GM11168 (cell line): ENCODE results near the gene EIF3M.

ENCODE experiments used
- in situ Hi-C: fragments of 300-500 bp; cut with MboI; formaldehyde crosslinking; loops from one replicate; pipeline ENCODE4 v1.12.0; 2022; ENCODE audit warnings: low sequenced_read_pairs; ENCODE audit not compliant: unreplicated experiment

The EIF3M gene

GRCh38 chr11:32583459-32584271, at the start of gene EIF3M:
TSS of gene EIF3M (plus strand) at chr11:32583831. CDS start at chr11:32583888, 57 bp downstream.
- in situ Hi-C loops: no loop called here

GRCh38 chr11:32538804-32539203, 44.8 kb upstream of the EIF3M start:
- in situ Hi-C loops: no loop called here

DNA sequence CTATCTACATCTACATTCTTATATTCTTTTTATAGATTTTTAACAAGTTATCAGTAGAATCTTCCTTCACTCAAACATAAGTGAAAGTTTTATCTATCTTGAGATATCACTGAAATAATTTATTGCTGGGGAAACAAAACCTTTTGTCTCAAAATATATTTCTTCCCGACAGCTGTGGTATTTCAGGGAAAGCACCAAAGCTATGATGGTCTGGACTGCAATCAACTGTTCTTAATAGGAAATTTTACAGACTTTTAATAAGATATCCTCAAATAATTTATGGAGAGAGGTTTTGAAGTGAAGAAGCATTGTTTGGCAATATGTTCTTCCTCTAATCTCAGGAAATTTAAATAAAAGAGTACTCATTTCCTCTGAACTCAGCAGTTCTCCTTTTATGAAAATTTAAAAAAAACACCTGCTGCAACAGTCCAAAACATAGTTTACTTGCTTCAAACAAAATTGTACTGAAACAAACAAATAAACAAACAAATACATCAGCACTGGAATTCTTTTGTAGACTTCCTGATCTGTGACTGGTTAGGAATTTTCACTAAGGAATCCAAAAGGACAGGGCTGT, 33.9 kb upstream of the EIF3M start:
- in situ Hi-C loops: no loop called here

DNA sequence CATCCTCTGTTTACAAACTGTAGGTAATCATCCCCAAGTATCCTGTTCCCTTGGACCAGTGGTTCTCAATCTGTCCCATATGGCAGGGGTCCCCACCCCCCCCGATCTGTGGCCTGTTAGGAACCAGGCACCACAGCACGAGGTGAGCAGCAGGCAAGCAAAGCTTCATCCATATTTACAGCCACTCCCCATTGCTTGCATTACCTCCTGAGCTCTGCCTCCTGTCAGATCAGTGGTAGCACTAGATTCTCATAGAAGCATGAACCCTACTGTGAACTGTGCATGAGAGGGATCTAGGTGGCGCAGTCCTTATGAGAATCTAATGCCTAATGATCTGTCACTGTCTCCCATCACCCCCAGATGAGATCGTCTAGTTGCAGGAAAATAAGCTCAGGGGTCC, 33.4 kb upstream of the EIF3M start:
- in situ Hi-C loops: no loop called here

DNA sequence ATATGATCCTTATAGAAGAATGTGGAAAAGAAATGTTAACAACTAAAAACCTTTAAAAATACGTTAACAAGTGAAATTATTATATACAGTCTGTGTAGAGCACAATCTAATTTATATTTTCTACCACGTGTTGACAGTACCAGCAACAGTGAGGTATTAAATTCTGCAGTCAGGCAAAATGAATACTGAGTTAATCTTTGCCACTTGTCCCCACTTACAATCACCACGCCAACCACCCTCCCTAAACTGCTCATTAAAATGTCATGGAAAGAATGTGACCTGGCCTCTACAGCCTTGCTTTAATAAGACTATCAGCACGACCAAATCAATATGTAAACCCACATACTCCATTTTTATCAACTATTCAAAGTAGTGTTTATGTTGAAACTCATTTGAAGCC, 28.5 kb upstream of the EIF3M start:
- in situ Hi-C loops: no loop called here

GRCh38 chr11:32555895-32556294, 27.7 kb upstream of the EIF3M start:
- in situ Hi-C loops: no loop called here

DNA sequence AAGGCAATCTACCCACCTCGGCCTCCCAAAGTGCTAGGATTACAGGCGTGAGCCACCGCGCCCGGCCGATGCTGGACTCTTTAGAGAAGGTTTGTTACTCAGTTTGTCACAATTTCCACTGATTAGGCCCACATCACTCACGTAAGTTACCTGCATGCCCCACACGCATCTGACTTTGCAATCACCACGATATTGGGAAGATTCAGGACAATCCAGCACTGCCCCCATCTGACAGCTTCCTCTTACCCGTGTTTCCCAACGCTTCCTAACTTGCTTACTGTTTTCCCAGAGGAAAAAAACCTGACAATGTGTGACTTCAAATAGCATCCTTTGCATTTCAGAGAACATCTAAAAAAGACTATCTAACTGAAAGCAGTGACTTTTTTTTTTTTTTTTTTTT, 21.8 kb upstream of the EIF3M start:
- in situ Hi-C loops: no loop called here

DNA sequence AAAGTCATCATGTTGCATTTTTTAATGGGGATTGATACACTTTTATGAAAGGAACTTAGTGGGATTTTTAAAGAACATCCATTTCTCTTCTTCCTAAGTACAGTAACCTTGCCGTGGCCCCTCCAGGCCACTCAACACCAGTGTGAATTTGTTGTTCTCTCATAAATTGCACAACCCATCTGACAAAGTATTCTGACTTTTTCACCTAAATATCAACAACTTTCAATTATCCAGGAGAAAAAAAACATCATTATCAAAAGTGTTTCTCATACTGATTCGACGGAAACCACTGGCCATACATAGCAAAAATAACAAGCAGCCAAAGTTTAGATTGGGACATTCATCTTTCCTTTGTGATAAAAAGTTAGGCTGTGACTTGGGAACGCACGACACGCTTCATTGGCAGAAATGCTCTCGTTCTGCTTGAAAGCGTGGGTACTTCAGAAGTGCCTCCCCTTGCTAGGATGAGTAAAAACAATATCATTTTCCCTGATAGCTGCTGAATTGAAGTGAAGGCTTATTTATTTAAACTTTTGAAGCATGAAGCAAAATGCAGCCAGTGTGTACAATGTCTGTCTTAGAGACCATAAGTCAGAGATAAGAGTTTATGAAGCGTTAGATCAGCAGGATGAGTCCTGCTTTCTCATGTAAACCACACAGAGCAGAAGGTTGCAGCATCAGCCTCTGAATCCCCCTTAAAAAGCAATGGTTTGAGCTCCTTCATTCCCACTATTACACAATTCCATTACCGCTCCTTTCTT, 20.6 kb upstream of the EIF3M start:
- in situ Hi-C loops: no loop called here

DNA sequence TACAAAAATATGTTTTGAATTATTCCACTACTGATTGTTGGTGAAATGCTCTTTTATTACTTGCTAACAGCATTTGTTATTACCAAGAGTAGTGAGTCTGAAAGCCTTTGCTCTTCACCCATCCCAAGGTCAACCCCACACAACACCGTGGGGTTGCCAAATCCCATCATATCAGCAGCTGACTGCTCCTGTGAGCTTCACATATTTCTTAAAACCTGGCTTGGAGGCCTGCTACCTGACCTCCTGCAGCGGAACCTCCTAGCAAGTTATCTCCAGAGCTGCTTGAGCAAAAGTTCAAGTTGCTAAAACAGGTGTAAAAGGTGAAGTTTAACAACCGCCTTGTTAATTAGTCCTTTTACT, 20.1 kb upstream of the EIF3M start:
- in situ Hi-C loops: no loop called here

DNA sequence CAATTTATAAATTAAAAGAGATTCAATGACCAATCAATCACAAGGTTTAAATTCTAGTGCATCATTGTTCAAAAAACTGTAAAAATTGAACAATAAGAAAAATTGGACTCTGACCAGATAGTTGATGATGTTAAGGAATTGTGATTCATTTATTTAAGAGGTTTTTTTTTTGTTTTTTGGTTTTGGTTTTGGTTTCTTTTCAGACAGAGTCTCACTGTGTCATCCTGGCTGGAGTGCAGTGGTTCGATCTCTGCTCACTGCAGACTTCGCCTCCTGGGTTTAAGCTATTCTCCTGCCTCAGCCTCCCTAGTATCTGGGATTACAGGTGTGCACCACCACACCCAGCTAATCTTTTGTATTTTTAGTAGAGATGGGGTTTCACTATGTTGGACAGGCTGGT, 17.1 kb upstream of the EIF3M start:
- in situ Hi-C loops: no loop called here

- in situ Hi-C loops: no loop called here
Measured at GRCh38 chr11:32567154-32567553, 16.5 kb upstream of the EIF3M start.

- in situ Hi-C loops: no loop called here
Measured at GRCh38 chr11:32569313-32569881, 14.2 kb upstream of the EIF3M start.

DNA sequence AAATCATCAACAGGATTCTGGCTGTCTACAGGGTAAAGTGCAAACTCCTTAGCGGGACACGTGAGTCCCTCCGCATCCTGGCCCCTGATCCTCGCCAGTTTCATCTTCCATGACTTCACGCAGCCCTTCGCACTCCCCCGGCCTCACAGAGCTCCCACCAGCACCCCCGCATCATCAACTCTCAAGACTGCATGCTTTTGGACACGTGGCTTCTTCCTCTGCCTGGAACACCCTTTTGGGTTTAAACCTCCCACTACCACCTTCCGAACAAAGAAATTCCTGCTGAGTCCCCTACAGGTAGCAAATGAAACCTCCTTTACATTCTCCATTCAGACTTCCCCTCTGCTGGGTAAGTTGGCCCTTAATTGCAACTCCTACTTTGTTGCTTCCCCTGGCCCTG, 12.6 kb upstream of the EIF3M start:
- in situ Hi-C loops: no loop called here

GRCh38 chr11:32573228-32573627, 10.4 kb upstream of the EIF3M start:
- in situ Hi-C loops: no loop called here

- in situ Hi-C loops: no loop called here
Measured at GRCh38 chr11:32574421-32574820, 9.2 kb upstream of the EIF3M start.

DNA sequence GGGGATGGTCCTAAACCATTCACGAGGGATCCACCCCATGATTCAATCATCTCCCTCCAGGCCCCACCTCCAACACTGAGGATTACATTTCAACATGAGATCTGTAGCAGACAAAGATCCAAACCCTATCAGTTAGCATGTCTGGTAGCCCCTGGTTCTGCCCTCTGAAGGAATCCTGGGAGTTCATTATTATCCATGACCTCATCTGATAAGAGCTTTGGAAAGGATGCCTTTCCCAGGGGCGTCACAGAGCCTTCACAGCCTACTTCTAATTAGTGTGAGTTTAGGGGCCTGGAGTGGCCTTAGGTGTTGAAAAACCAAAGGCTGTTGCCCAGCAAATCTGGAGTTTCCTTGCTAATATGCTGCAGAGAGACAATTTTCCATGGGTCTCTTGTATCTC, 8.6 kb upstream of the EIF3M start:
- in situ Hi-C loops: no loop called here

GRCh38 chr11:32576456-32576855, 7.2 kb upstream of the EIF3M start:
- in situ Hi-C loops: no loop called here

DNA sequence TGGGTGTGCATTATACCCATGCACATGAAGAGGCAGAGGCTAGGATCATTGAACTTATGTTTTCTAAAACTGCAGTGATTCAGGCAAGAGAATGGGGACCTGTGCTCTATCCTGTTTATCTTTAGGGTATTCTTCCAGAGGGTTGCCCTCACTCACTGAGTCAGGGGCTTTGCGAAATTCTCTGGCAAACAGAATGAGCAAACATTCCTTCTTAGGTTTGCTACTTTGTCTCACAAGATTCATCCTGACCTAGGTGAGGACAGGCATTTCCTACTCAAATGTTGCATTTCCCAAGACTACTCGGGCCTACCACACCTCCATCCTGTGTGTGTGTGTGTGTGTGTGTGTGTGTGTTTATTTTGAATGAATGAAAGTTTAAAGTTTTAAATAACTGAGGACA, 2.7 kb upstream of the EIF3M start:
- in situ Hi-C loops: no loop called here

- in situ Hi-C loops: no loop called here
Measured at GRCh38 chr11:32581556-32581955, 2.1 kb upstream of the EIF3M start.

DNA sequence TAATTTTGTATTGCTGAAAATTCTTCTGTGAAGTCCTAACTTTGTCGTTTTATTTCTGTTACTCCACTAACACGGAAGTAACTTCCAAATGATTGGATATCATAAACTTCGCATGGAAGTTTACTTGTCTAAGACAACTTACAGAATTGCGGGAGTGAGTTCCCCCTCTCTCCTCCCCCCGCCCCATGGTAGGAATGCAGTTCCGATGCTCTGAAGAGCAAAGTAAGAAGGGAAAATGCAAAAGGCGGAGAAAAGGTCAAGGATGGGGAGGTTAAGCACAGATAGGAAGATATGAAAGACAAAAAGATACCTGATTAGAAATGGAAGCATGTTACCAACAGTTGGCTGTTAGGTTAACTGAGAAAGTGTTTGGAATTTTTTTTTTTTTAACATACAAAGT, 1.3 kb downstream of the EIF3M start:
- in situ Hi-C loops: no loop called here

DNA sequence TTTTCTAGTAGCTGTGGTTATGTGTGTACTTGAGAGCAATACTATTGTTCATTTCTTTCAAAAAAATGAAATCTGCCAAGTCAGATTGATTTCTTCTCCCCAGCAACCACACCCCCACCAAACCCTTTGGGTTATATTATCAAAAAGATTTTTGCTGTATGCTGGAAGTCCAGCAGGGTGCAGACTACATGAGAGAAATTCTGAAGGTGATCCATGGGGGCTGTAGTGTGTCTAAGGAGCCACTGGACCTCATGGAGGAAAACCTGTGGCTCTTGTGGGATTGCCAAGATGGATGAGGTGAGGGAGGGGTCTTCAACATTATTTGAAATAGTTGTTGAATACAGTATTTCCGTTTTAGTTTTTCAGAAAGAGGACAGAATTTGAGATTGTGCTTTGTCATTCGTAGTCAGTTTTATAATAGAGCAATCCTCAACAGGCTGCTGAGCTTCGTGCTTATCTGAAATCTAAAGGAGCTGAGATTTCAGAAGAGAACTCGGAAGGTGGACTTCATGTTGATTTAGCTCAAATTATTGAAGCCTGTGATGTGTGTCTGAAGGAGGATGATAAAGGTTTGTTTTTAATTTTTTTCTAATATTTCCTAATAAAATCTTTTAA, 3.1 kb downstream of the EIF3M start:
- in situ Hi-C loops: no loop called here
